Neutrophil (primary cell): ENCODE results near the gene SORCS2.

Experiments used
- H3K27ac ChIP-seq: fragments of 200-600 bp; sonication (generic); 2 replicates; pipeline ENCODE4 v1.5.1; 2016; ENCODE audit warnings: mild to moderate bottlenecking, moderate library complexity
- H3K27me3 ChIP-seq: fragments of 200-600 bp; sonication (generic); 2 replicates; pipeline ENCODE4 v1.6.0; 2016; ENCODE audit warnings: mild to moderate bottlenecking
- H3K36me3 ChIP-seq: fragments of 200-600 bp; sonication (generic); 2 replicates; pipeline ENCODE4 v1.5.1; 2017
- H3K4me1 ChIP-seq, 2 experiments: fragments of 200-600 bp in 1 of 2; sonication (generic) in 1 of 2; 1 replicate in 1 of 2; 2 replicates in 1 of 2; pipeline versions ENCODE4 v1.5.1 to v1.6.1; 2013 to 2016; ENCODE audit warnings: low read depth in 1 of 2, low read length in 1 of 2, mild to moderate bottlenecking in 1 of 2, moderate library complexity in 1 of 2; ENCODE audit not compliant: control insufficient read depth in 1 of 2, insufficient read depth in 1 of 2
- H3K4me3 ChIP-seq, 2 experiments: fragments of 200-600 bp in 1 of 2; sonication (generic) in 1 of 2; 1 replicate in 1 of 2; 2 replicates in 1 of 2; pipeline ENCODE4 v1.5.1; 2013 to 2016; ENCODE audit warnings: low read depth in 1 of 2, low read length in 1 of 2, mild to moderate bottlenecking in 1 of 2, moderate library complexity in 1 of 2
- H3K9me3 ChIP-seq: fragments of 200-600 bp; sonication (generic); 2 replicates; pipeline ENCODE4 v1.5.1; 2016
- TF ChIP-seq, protein P1 (sequence below): fragments of 200-600 bp; sonication (generic); IDR thresholded peaks from 2 replicates; pipeline ENCODE4 v1.5.1; 2016; ENCODE audit warnings: antibody characterized with exemption

Gene SORCS2

DNA sequence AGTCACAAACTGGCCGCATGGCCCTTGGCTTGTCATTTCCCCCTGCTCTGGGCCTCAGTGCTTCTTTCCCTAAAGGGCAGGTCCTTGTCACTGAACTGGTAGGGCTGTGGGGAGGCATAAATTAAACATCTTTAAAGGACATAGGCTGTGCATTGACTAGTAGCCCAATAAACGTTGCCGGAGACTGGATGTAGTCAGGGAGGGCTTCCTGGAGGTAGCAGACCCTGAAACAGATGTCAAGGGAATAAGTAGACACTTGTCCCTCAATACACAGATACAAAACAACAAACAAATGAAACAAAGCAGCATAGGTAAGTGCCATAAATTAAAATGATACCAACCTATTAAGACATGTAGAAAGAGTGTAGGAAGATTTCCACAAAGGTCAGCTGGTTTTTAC is 314.2 kb downstream of the SORCS2 start:
- Histone ChIP-seq H3K9me3 (no peaks in the 10 kb centered on the region), H3K4me1 (no peaks in the 10 kb centered on the region), H3K27me3 (peaks cover 49% of the 10 kb centered on the region), H3K27ac (no peak overlapping the region), H3K36me3 (no peaks in the 10 kb centered on the region), H3K4me3 (no peak overlapping the region)
- TF ChIP-seq, protein P1, sequence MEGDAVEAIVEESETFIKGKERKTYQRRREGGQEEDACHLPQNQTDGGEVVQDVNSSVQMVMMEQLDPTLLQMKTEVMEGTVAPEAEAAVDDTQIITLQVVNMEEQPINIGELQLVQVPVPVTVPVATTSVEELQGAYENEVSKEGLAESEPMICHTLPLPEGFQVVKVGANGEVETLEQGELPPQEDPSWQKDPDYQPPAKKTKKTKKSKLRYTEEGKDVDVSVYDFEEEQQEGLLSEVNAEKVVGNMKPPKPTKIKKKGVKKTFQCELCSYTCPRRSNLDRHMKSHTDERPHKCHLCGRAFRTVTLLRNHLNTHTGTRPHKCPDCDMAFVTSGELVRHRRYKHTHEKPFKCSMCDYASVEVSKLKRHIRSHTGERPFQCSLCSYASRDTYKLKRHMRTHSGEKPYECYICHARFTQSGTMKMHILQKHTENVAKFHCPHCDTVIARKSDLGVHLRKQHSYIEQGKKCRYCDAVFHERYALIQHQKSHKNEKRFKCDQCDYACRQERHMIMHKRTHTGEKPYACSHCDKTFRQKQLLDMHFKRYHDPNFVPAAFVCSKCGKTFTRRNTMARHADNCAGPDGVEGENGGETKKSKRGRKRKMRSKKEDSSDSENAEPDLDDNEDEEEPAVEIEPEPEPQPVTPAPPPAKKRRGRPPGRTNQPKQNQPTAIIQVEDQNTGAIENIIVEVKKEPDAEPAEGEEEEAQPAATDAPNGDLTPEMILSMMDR, result no peak

GRCh38 chr4:7507381-7507780 is 315.0 kb downstream of the SORCS2 start:
- H3K4me3 ChIP-seq, result no peak overlapping the region
- no peaks in the 10 kb centered on the region for H3K9me3 ChIP-seq
- no peak overlapping the region for H3K27ac ChIP-seq
- no peaks in the 10 kb centered on the region for H3K36me3 ChIP-seq
- H3K27me3 ChIP-seq, result peaks cover 48% of the 10 kb centered on the region
- TF ChIP-seq, protein P1, result no peak
- no peaks in the 10 kb centered on the region for H3K4me1 ChIP-seq

DNA sequence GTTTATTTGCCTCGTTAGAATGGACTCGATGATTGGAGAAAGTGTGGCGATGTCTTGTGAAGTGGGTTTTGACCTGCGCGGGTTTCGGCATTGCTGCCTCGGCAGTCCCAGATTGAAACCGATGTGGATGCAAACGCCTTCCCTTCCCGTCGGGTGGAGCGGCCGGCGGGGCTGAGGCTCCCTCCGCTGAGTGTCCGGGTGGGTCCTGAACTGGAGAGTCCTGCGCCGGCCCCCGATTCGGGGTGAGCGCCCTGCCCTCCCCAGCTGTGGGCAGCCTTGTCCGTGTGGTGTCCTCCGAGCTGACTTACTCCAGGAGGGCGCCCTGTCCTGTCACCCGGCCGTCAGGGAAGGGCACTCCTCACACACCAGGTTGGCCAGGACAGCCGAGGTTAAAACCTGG is 317.7 kb downstream of the SORCS2 start:
- TF ChIP-seq, protein P1, result no peak

GRCh38 chr4:7510538-7510937 is 318.2 kb downstream of the SORCS2 start:
- Histone ChIP-seq H3K9me3 (no peaks in the 10 kb centered on the region), H3K36me3 (no peaks in the 10 kb centered on the region), H3K4me1 (no peaks in the 10 kb centered on the region), H3K4me3 (no peak overlapping the region), H3K27me3 (peaks cover 58% of the 10 kb centered on the region), H3K27ac (no peak overlapping the region)
- TF ChIP-seq, protein P1, result no peak

More for the DNA sequence above, 317.7 kb downstream of the SORCS2 start:
- H3K9me3 ChIP-seq, result no peaks in the 10 kb centered on the region
- H3K36me3 ChIP-seq, result no peaks in the 10 kb centered on the region
- H3K4me1 ChIP-seq, result no peaks in the 10 kb centered on the region
- peaks cover 55% of the 10 kb centered on the region for H3K27me3 ChIP-seq
- H3K27ac ChIP-seq, result no peak overlapping the region
- no peak overlapping the region for H3K4me3 ChIP-seq

DNA sequence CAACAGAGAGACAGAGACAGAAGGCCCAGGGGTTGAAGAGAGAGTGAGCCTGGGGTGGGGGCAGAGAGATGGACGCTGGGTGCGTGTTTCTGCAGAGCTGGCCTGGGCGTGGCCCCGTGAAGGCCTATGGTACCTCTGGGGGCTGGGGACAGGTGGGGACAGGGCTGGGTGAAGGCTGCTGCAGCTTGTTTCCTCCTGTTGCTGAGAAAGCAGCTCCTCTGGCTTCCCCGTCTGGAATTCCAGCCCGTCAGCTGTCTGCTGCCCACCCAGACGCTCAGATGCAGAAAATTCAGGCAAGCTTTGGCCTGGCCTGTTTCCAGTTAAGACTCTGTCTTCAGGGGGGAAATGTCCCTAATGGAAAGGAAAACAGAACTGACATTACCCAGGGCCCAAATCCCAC is 319.2 kb downstream of the SORCS2 start:
- Histone ChIP-seq H3K27me3 (peaks cover 66% of the 10 kb centered on the region), H3K27ac (no peak overlapping the region), H3K9me3 (no peaks in the 10 kb centered on the region), H3K36me3 (no peaks in the 10 kb centered on the region), H3K4me1 (no peaks in the 10 kb centered on the region), H3K4me3 (no peak overlapping the region)
- TF ChIP-seq, protein P1, result no peak

GRCh38 chr4:7512428-7512827 is 320.1 kb downstream of the SORCS2 start:
- H3K36me3 ChIP-seq, result no peaks in the 10 kb centered on the region
- H3K4me1 ChIP-seq, result no peaks in the 10 kb centered on the region
- H3K9me3 ChIP-seq, result no peaks in the 10 kb centered on the region
- peaks cover 68% of the 10 kb centered on the region for H3K27me3 ChIP-seq
- TF ChIP-seq, protein P1, result no peak
- H3K4me3 ChIP-seq, result no peak overlapping the region
- no peak overlapping the region for H3K27ac ChIP-seq
